Stimulated activated CD8-positive, alpha-beta memory T cell treated with anti-CD3 and anti-CD28 coated beads, Interleukin-4, amount 100 ng/mL, for 4 hours (primary cell): ENCODE measurements around the gene OR10H5.
"Not testable (repeated sequence)": the region's sequence is repeated elsewhere in the genome, so short reads cannot be mapped to it uniquely, and the experiment has no call there.

Experiments
- DNase-seq, 2 donors: peaks; one replicate each; pipeline ENCODE4 v3.0.0-alpha.2; 2020; ENCODE audit warnings: low read depth in 2 of 2, low spot score in 1 of 2

OR10H5 gene

DNA sequence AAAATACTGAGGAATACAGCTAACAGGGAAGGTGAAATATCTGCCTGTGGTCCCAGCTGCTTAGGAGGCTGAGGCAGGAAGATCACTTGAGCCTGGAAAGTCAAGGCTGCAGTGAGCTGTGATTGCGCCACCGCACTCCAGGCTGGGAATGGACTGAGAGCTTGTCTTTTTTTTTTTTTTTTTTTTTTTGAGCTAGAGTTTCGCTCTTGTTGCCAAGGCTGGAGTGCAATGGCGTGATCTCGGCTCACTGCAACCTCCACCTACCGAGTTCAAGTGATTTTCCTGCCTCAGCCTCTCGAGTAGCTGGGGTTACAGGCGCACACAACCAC lies 56.4 kb downstream of the OR10H5 start:
- DNase-seq: not testable (repeated sequence)

DNA sequence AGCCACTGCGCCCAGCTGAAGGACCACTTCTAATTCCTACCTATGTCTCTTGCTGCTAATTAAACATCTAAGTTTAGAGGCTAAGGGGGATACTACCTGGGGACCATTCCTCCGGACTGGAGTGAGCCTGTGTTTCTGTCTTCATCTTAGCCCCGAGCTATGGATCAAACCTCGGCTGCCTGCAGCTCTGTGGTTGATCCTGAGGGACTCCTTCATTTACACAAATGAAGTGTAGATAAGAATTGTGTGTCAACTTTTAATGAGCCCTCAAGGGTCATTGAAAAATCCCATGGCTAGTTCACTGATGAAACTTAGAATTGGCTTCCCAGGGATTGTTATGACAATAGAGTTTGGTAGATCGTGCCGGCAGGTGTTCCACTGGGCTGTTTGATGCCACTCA lies 59.5 kb downstream of the OR10H5 start:
- DNase-seq: no peak

DNA sequence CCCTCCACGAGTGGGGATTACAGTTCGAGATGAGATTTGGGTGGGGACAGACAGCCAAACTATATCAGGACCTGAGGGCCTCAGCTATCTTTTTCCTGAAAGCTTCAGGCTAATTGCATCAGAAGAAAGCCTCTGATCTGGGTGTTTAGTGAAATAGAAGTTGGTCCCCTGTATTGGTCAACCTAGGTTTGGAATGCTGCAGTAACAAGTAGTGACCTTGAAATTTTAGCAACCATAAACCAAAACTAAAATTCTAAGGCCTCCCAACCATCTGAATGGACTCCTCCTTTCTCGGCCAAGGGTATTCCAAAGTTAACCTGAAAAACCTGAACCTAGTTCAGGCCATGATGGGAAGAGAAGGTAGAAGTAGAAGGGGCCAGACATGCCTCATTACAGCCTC lies 62.9 kb downstream of the OR10H5 start:
- DNase-seq: no peak
